GM19397 (cell line): ENCODE results near the gene ZNF8.
A peak's percentile ranks its signal among the peaks of the same experiment; 100 is the strongest.
"Not testable (repeated sequence)": the region's sequence is repeated elsewhere in the genome, so short reads cannot be mapped to it uniquely, and the experiment has no call there.

Experiments used
- ATAC-seq: cut with Tn5 transposase; IDR thresholded peaks from one replicate; pipeline ENCODE4 v1.9.1; 2021; ENCODE audit warnings: mild to moderate bottlenecking, moderate library complexity; ENCODE audit not compliant: unreplicated experiment

ZNF8 gene

GRCh38 chr19:58294743-58295374, 16.1 kb downstream of the ZNF8 start:
- no peak for ATAC-seq

- ATAC-seq: no peak
Measured at GRCh38 chr19:58296104-58296503, 17.3 kb downstream of the ZNF8 start.

GRCh38 chr19:58300620-58301019, 21.9 kb downstream of the ZNF8 start:
- no peak for ATAC-seq

- ATAC-seq: no peak
Measured at GRCh38 chr19:58304255-58304654, 25.5 kb downstream of the ZNF8 start.

- no peak for ATAC-seq
Measured at GRCh38 chr19:58304748-58305064, 26.0 kb downstream of the ZNF8 start.

GRCh38 chr19:58305065-58305931, 26.5 kb downstream of the ZNF8 start, which contains the start of gene ERVK3-1:
Gene ERVK3-1 (plus strand): TSS chr19:58305377. CDS start chr19:58312169, 6,792 bp downstream.
- peak; percentile 97 for ATAC-seq

GRCh38 chr19:58305932-58306323, 27.2 kb downstream of the ZNF8 start:
- no peak for ATAC-seq

- ATAC-seq: no peak
Measured at GRCh38 chr19:58307736-58308135, 29.0 kb downstream of the ZNF8 start.

GRCh38 chr19:58310685-58311084, 31.9 kb downstream of the ZNF8 start:
- ATAC-seq: not testable (repeated sequence)

GRCh38 chr19:58311345-58311865, 32.6 kb downstream of the ZNF8 start:
- no peak for ATAC-seq

GRCh38 chr19:58315580-58315979, 36.8 kb downstream of the ZNF8 start:
- ATAC-seq: no peak

- no peak for ATAC-seq
Measured at GRCh38 chr19:58317476-58318072, 38.8 kb downstream of the ZNF8 start.

- ATAC-seq: no peak
Measured at GRCh38 chr19:58318297-58318696, 39.5 kb downstream of the ZNF8 start.

- no peak for ATAC-seq
Measured at GRCh38 chr19:58319241-58319640, 40.5 kb downstream of the ZNF8 start.

- no peak for ATAC-seq
Measured at GRCh38 chr19:58325311-58326022, 46.7 kb downstream of the ZNF8 start.

GRCh38 chr19:58326501-58326913, 47.8 kb downstream of the ZNF8 start:
- ATAC-seq: no peak

GRCh38 chr19:58326914-58327726, 48.4 kb downstream of the ZNF8 start, which contains the start of gene ZSCAN22:
Gene ZSCAN22 (plus strand): TSS chr19:58326994. CDS start chr19:58334803, 7,809 bp downstream.
- peak; percentile 89 for ATAC-seq

- ATAC-seq: no peak
Measured at GRCh38 chr19:58328999-58329398, 50.2 kb downstream of the ZNF8 start.

- no peak for ATAC-seq
Measured at GRCh38 chr19:58330458-58330857, 51.7 kb downstream of the ZNF8 start.

GRCh38 chr19:58332697-58333096, 53.9 kb downstream of the ZNF8 start:
- ATAC-seq: no peak
